Measurements from ENCODE around the gene RSRC1. TPM values are rescaled to one million over a fixed set of nuclear protein-coding genes. Genes with fewer than 3 reads are reported as not detected.

RSRC1 gene
- total RNA-seq, 1 donor from 2014 or later, result 44.8 TPM

- FAIRE-seq, result no peak
- no peak for DNase-seq (ENCODE audit: low spot score in 2 of 2)
Measured at GRCh38 chr3:158443632-158444031, 333.7 kb downstream of the RSRC1 start.

- no peak for DNase-seq (ENCODE audit: low spot score in 2 of 2)
- FAIRE-seq, result peak; percentile 40
Measured at GRCh38 chr3:158447408-158447807, 337.5 kb downstream of the RSRC1 start.

- FAIRE-seq, result no peak
Measured at GRCh38 chr3:158451405-158452055, 341.6 kb downstream of the RSRC1 start.

GRCh38 chr3:158452334-158452733, 342.4 kb downstream of the RSRC1 start:
- DNase-seq (ENCODE audit: low spot score in 2 of 2) (no peak), FAIRE-seq (peak; percentile 72)

More at GRCh38 chr3:158451405-158452055, 341.6 kb downstream of the RSRC1 start:
- DNase-seq (ENCODE audit: low spot score in 2 of 2), result no peak

- no peak for FAIRE-seq
- DNase-seq (ENCODE audit: low spot score in 2 of 2), result no peak
Measured at GRCh38 chr3:158453004-158453403, 343.1 kb downstream of the RSRC1 start.

- DNase-seq (ENCODE audit: low spot score in 2 of 2), result no peak
- FAIRE-seq, result no peak
Measured at GRCh38 chr3:158453865-158454264, 344.0 kb downstream of the RSRC1 start.

- FAIRE-seq (no peak), DNase-seq (ENCODE audit: low spot score in 2 of 2) (no peak)
Measured at GRCh38 chr3:158455406-158455805, 345.5 kb downstream of the RSRC1 start.

GRCh38 chr3:158456114-158456513, 346.2 kb downstream of the RSRC1 start:
- FAIRE-seq, result no peak

GRCh38 chr3:158458464-158458863, 348.6 kb downstream of the RSRC1 start:
- FAIRE-seq (no peak), DNase-seq (ENCODE audit: low spot score in 2 of 2) (no peak)

More at GRCh38 chr3:158456114-158456513, 346.2 kb downstream of the RSRC1 start:
- no peak for DNase-seq (ENCODE audit: low spot score in 2 of 2)

GRCh38 chr3:158460926-158461325, 351.0 kb downstream of the RSRC1 start:
- no peak for FAIRE-seq
- no peak for DNase-seq (ENCODE audit: low spot score in 2 of 2)

GRCh38 chr3:158463556-158463955, 353.7 kb downstream of the RSRC1 start:
- FAIRE-seq, result no peak
- no peak for DNase-seq (ENCODE audit: low spot score in 2 of 2)

GRCh38 chr3:158465074-158465473, 355.2 kb downstream of the RSRC1 start:
- DNase-seq (ENCODE audit: low spot score in 2 of 2) (no peak), FAIRE-seq (no peak)

- FAIRE-seq (no peak), DNase-seq (ENCODE audit: low spot score in 2 of 2) (no peak)
Measured at GRCh38 chr3:158470944-158471638, 361.2 kb downstream of the RSRC1 start.

- no peak for DNase-seq (ENCODE audit: low spot score in 2 of 2)
- no peak for FAIRE-seq
Measured at GRCh38 chr3:158471639-158472294, 361.9 kb downstream of the RSRC1 start.

- DNase-seq (ENCODE audit: low spot score in 2 of 2) (no peak), FAIRE-seq (peak; percentile 50)
Measured at GRCh38 chr3:158479051-158479450, 369.2 kb downstream of the RSRC1 start.

GRCh38 chr3:158483701-158484235, 373.9 kb downstream of the RSRC1 start:
- no peak for DNase-seq (ENCODE audit: low spot score in 2 of 2)

GRCh38 chr3:158486200-158486599, 376.3 kb downstream of the RSRC1 start:
- FAIRE-seq, result no peak
- no peak for DNase-seq (ENCODE audit: low spot score in 2 of 2)

More at GRCh38 chr3:158483701-158484235, 373.9 kb downstream of the RSRC1 start:
- peak; percentile 48 for FAIRE-seq

- DNase-seq (ENCODE audit: low spot score in 2 of 2), result no peak
- FAIRE-seq, result no peak
Measured at GRCh38 chr3:158488670-158489069, 378.8 kb downstream of the RSRC1 start.

- FAIRE-seq, result no peak
- no peak for DNase-seq (ENCODE audit: low spot score in 2 of 2)
Measured at GRCh38 chr3:158489181-158489580, 379.3 kb downstream of the RSRC1 start.

GRCh38 chr3:158491968-158492367, 382.1 kb downstream of the RSRC1 start:
- FAIRE-seq, result no peak
- DNase-seq (ENCODE audit: low spot score in 2 of 2), result no peak

- FAIRE-seq (no peak), DNase-seq (ENCODE audit: low spot score in 2 of 2) (no peak)
Measured at GRCh38 chr3:158492685-158493084, 382.8 kb downstream of the RSRC1 start.

All from frontal cortex (tissue), 4 donors.